Measurements from ENCODE around the gene PTPRU. TPM values are rescaled to one million over a fixed set of nuclear protein-coding genes. Genes with fewer than 3 reads are reported as not detected.
"Not testable (repeated sequence)": the region's sequence is repeated elsewhere in the genome, so short reads cannot be mapped to it uniquely, and the experiment has no call there.

Gene PTPRU
- total RNA-seq, 1 donor from 2014 or later: 15.3 TPM

GRCh38 chr1:29230553-29231378, 5.6 kb upstream of the PTPRU start, which contains the start of gene MECR:
Gene MECR, minus strand, starts transcription at chr1:29230934. Its CDS starts 28 bp downstream, at chr1:29230906.
- peak; percentile 35 for TF ChIP-seq CTCF (IDR thresholded peaks at IDR 0.05; ENCODE audit: borderline replicate concordance)
- H3K4me3 ChIP-seq: peak within 1 kb of the TSS; percentile 92
- H3K4me1 ChIP-seq: peaks cover 20% of the 10 kb centered on the region
- no peaks in the 10 kb centered on the region for H3K36me3 ChIP-seq
- no peaks in the 10 kb centered on the region for H3K9me3 ChIP-seq (replicated peaks)
- H3K27ac ChIP-seq (replicated peaks): peak within 1 kb of the TSS; percentile 82
- peak; percentile 94 for DNase-seq
- no peaks in the 10 kb centered on the region for H3K27me3 ChIP-seq (ENCODE audit: low read depth)
- intact Hi-C loops (cut with micrococcal nuclease): no loop called here

- intact Hi-C loops (cut with micrococcal nuclease): no loop called here
- no peaks in the 10 kb centered on the region for H3K36me3 ChIP-seq
- no peak overlapping the region for H3K4me3 ChIP-seq
- no peak overlapping the region for H3K27ac ChIP-seq (replicated peaks)
- no peaks in the 10 kb centered on the region for H3K27me3 ChIP-seq (ENCODE audit: low read depth)
- DNase-seq: no peak
- no peaks in the 10 kb centered on the region for H3K9me3 ChIP-seq (replicated peaks)
- peaks cover 33% of the 10 kb centered on the region for H3K4me1 ChIP-seq
- TF ChIP-seq CTCF (IDR thresholded peaks at IDR 0.05; ENCODE audit: borderline replicate concordance): no peak
Observed at GRCh38 chr1:29232387-29232786, 3.9 kb upstream of the PTPRU start.

- H3K27ac ChIP-seq (replicated peaks): no peak overlapping the region
Observed at GRCh38 chr1:29233693-29234092, 2.6 kb upstream of the PTPRU start.

GRCh38 chr1:29234471-29234870, 1.9 kb upstream of the PTPRU start:
- H3K27ac ChIP-seq (replicated peaks): no peak overlapping the region
- TF ChIP-seq CTCF (IDR thresholded peaks at IDR 0.05; ENCODE audit: borderline replicate concordance): no peak
- H3K9me3 ChIP-seq (replicated peaks): no peaks in the 10 kb centered on the region
- no peak for DNase-seq
- no peak overlapping the region for H3K4me3 ChIP-seq
- peaks cover 42% of the 10 kb centered on the region for H3K4me1 ChIP-seq
- intact Hi-C loops (cut with micrococcal nuclease): no loop called here
- H3K36me3 ChIP-seq: no peaks in the 10 kb centered on the region
- H3K27me3 ChIP-seq (ENCODE audit: low read depth): peaks cover 3% of the 10 kb centered on the region

More at GRCh38 chr1:29233693-29234092, 2.6 kb upstream of the PTPRU start:
- no peak for DNase-seq
- intact Hi-C loops (cut with micrococcal nuclease): no loop called here
- Histone ChIP-seq H3K27me3 (ENCODE audit: low read depth) (no peaks in the 10 kb centered on the region), H3K9me3 (replicated peaks) (no peaks in the 10 kb centered on the region), H3K4me3 (no peak overlapping the region), H3K36me3 (no peaks in the 10 kb centered on the region), H3K4me1 (peaks cover 43% of the 10 kb centered on the region)
- no peak for TF ChIP-seq CTCF (IDR thresholded peaks at IDR 0.05; ENCODE audit: borderline replicate concordance)

GRCh38 chr1:29234881-29235280, 1.4 kb upstream of the PTPRU start:
- peaks cover 38% of the 10 kb centered on the region for H3K4me1 ChIP-seq
- H3K4me3 ChIP-seq; H3K36me3 ChIP-seq; H3K9me3 ChIP-seq (replicated peaks); intact Hi-C loops (cut with micrococcal nuclease); H3K27ac ChIP-seq (replicated peaks); DNase-seq; H3K27me3 ChIP-seq (ENCODE audit: low read depth): not testable (repeated sequence)

- TF ChIP-seq CTCF (IDR thresholded peaks at IDR 0.05; ENCODE audit: borderline replicate concordance): no peak
- DNase-seq: no peak
- Histone ChIP-seq H3K27ac (replicated peaks) (no peak overlapping the region), H3K4me3 (peak overlapping the region; percentile 77), H3K27me3 (ENCODE audit: low read depth) (peaks cover 8% of the 10 kb centered on the region), H3K36me3 (no peaks in the 10 kb centered on the region), H3K4me1 (peaks cover 24% of the 10 kb centered on the region), H3K9me3 (replicated peaks) (no peaks in the 10 kb centered on the region)
- intact Hi-C loops (cut with micrococcal nuclease): no loop called here
Observed at GRCh38 chr1:29236712-29237128, 398 bp downstream of the PTPRU start.
